Sigmoid colon (tissue), 7 donors: ENCODE data around the gene ZNF319. TPM values are rescaled to one million over a fixed set of nuclear protein-coding genes. Genes with fewer than 3 reads are reported as not detected.

Experiments
- DNase-seq: peaks from one replicate; pipeline ENCODE4 v3.0.0-alpha.2; 2019
- H3K27ac ChIP-seq, 4 donors: fragments of 200-600 bp; sonication (generic); one replicate each; pipeline ENCODE4 v1.5.1; 2016 to 2019; ENCODE audit warnings: mild to moderate bottlenecking in 1 of 4
- H3K27me3 ChIP-seq, 3 donors: fragments of 200-600 bp; sonication (generic); one replicate each; pipeline ENCODE4 v1.5.1; 2019; ENCODE audit warnings: mild to moderate bottlenecking in 1 of 3
- H3K36me3 ChIP-seq, 4 donors: fragments of 200-600 bp; sonication (generic); one replicate each; pipeline ENCODE4 v1.5.1; 2016 to 2019
- H3K4me1 ChIP-seq, 4 donors: fragments of 200-600 bp; sonication (generic); one replicate each; pipeline ENCODE4 v1.5.1; 2017 to 2019
- H3K4me3 ChIP-seq, 4 donors: fragments of 200-600 bp; sonication (generic); one replicate each; pipeline ENCODE4 v1.5.1; 2017 to 2019; ENCODE audit warnings: mild to moderate bottlenecking in 2 of 4, moderate library complexity in 1 of 4
- H3K9me3 ChIP-seq, 4 donors: fragments of 200-600 bp in 3 of 4; sonication (generic) in 3 of 4; one replicate each; pipeline versions ENCODE4 v1.5.1 to v1.6.1; 2013 to 2019
- CTCF ChIP-seq, 4 experiments: fragments of 450-650 bp in 3 of 4; fragments of 200-600 bp in 1 of 4; IDR thresholded peaks; one replicate each; pipeline ENCODE4 v1.5.1; 2016 to 2019; ENCODE audit warnings: antibody characterized with exemption in 4 of 4, mild to moderate bottlenecking in 3 of 4, moderate library complexity in 2 of 4
- EP300 ChIP-seq, 4 donors: sonication (generic); formaldehyde crosslinking; IDR thresholded peaks; one replicate each; pipeline ENCODE4 v1.6.1; 2017; ENCODE audit warnings: antibody characterized with exemption in 4 of 4
- POLR2A ChIP-seq, 2 donors: fragments of 450-650 bp; IDR thresholded peaks; one replicate each; pipeline ENCODE4 v1.6.1; 2016; ENCODE audit warnings: antibody characterized with exemption in 2 of 2, mild to moderate bottlenecking in 2 of 2, moderate library complexity in 2 of 2
- POLR2AphosphoS5 ChIP-seq, 4 donors: sonication (generic); formaldehyde crosslinking; IDR thresholded peaks; one replicate each; pipeline ENCODE4 v1.6.1; 2017; ENCODE audit warnings: antibody characterized with exemption in 4 of 4
- whole genome bisulfite sequencing, 2 donors: extraction: QIAGEN DNeasy Blood & Tissue Kit; methylation state at CpG; one replicate each; pipeline ENCODE4 v1.1.7; 2013; 5-methylcytosine and 5-hydroxymethylcytosine counted together
- intact Hi-C: fragments of 100-400 bp; cut with DNase I; formaldehyde crosslinking; loops from one replicate; pipeline ENCODE4 v1.15.1; 2023
- polyA plus RNA-seq, 3 donors: library from polyadenylated mRNA; stranded (reverse); fragments of 200-250 nt; gene quantifications; one replicate each; pipeline ENCODE4 v1.2.3, GENCODE V29; 2013
- total RNA-seq, 4 donors: library from RNA; depleted of rRNA; stranded (reverse); fragments of >200 nt; gene quantifications; one replicate each; pipeline ENCODE4 v1.1.0, GENCODE V29; 2016
- donor health status: healthy with polysubstance abuse.
- donor health status: Bipolar disorder and iron deficiency.
- donor health status: healthy.

Gene ZNF319
- total and polyA plus RNA-seq, 7 donors, result 1.2 to 5.7 (median 4.8) TPM

GRCh38 chr16:57955572-57956188 is 44.8 kb downstream of the ZNF319 start:
- H3K4me1 ChIP-seq, result no peaks in the 10 kb centered on the region
- H3K9me3 ChIP-seq, result no peaks in the 10 kb centered on the region
- no peaks in the 10 kb centered on the region for H3K27me3 ChIP-seq
- no peak for DNase-seq
- intact Hi-C loops, result no loop called here
- H3K36me3 ChIP-seq, result no peaks in the 10 kb centered on the region
- no peak for TF ChIP-seq POLR2AphosphoS5 (IDR thresholded peaks at IDR 0.05)
- TF ChIP-seq EP300 (IDR thresholded peaks at IDR 0.05), result no peak
- no peak for TF ChIP-seq POLR2A (IDR thresholded peaks at IDR 0.05)
- TF ChIP-seq CTCF (IDR thresholded peaks at IDR 0.05), result no peak
- no peak overlapping the region for H3K4me3 ChIP-seq
- no peak overlapping the region for H3K27ac ChIP-seq
- 58 to 83% methylated on average over 12 of the region's 12 CpGs for WGBS, 2 donors

GRCh38 chr16:57953857-57954256 is 46.6 kb downstream of the ZNF319 start:
- H3K36me3 ChIP-seq, result no peaks in the 10 kb centered on the region
- no peaks in the 10 kb centered on the region for H3K4me1 ChIP-seq
- no peaks in the 10 kb centered on the region for H3K9me3 ChIP-seq
- intact Hi-C loops, result no loop called here
- no peak overlapping the region for H3K4me3 ChIP-seq
- DNase-seq, result no peak
- TF ChIP-seq CTCF (IDR thresholded peaks at IDR 0.05) (no peak), EP300 (IDR thresholded peaks at IDR 0.05) (no peak), POLR2AphosphoS5 (IDR thresholded peaks at IDR 0.05) (no peak)
- no peak overlapping the region for H3K27ac ChIP-seq
- peaks cover 0 to 2% (median 0%) of the 10 kb centered on the region in 3 donors for H3K27me3 ChIP-seq
- 92 to 95% methylated on average over 1 of the region's 1 CpG for WGBS, 2 donors

- intact Hi-C loops, result no loop called here
- no peak for TF ChIP-seq CTCF (IDR thresholded peaks at IDR 0.05)
- TF ChIP-seq EP300 (IDR thresholded peaks at IDR 0.05), result no peak
- TF ChIP-seq POLR2A (IDR thresholded peaks at IDR 0.05), result no peak
- no peak for TF ChIP-seq POLR2AphosphoS5 (IDR thresholded peaks at IDR 0.05)
Measured at GRCh38 chr16:57952909-57953308, 47.6 kb downstream of the ZNF319 start.

DNA sequence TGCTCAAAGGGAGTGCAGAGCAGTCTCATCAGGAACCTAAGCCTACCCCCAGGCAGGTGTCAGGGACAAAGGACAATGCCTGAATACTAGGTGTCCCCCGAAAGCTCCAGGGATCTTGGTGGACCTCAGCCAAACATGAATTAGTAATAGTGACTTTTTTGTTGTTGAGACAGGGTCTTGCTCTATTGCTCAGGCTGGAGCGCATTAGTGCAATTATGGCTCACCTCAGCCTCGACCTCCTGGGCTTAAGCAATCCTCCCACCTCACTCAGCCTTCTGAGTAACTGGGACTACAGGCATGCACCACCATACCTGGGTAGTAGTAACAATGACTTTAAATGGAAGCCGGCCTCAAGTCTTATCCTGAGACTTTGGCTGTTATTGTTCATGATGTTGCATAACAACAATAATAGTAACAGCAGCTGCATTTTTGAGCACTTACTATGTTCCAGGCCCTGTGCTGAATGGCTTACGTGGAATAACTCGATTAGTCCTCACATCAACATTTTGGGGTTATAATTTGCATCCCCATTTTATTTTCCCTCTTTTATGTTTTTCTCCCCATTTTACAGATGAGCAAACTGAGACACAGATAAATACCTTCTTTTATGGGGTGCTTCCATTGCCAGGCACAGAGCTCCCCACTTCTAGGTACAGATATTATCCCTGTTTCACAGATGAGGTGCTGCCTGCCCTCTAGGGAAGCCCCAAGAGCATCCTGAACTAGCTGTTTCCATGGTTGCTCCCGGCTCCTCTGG is 49.1 kb downstream of the ZNF319 start:
- Histone ChIP-seq H3K4me1 (no peaks in the 10 kb centered on the region), H3K27me3 (peaks cover 0 to 2% (median 0%) of the 10 kb centered on the region in 3 donors), H3K27ac (no peak overlapping the region), H3K36me3 (no peaks in the 10 kb centered on the region), H3K9me3 (no peaks in the 10 kb centered on the region), H3K4me3 (no peak overlapping the region)
- WGBS, 2 donors, result 75 to 84% methylated on average over 7 of the region's 7 CpGs
- no peak for TF ChIP-seq CTCF (IDR thresholded peaks at IDR 0.05)
- no peak for TF ChIP-seq POLR2A (IDR thresholded peaks at IDR 0.05)
- no peak for DNase-seq
- intact Hi-C loops, result no loop called here

More at GRCh38 chr16:57952909-57953308, 47.6 kb downstream of the ZNF319 start:
- Histone ChIP-seq H3K27me3 (peaks cover 0 to 2% (median 0%) of the 10 kb centered on the region in 3 donors), H3K27ac (no peak overlapping the region), H3K4me3 (no peak overlapping the region), H3K9me3 (no peaks in the 10 kb centered on the region), H3K36me3 (no peaks in the 10 kb centered on the region), H3K4me1 (no peaks in the 10 kb centered on the region)
- no peak for DNase-seq
- WGBS, 2 donors, result 82 to 90% methylated on average over 9 of the region's 9 CpGs
